ENCODE results near the gene ITPR2. TPM values are rescaled to one million over a fixed set of nuclear protein-coding genes. Genes with fewer than 3 reads are reported as not detected.

Gene ITPR2
- total and polyA plus RNA-seq, 2 of the 13 experiments (the other 11 are each of a cell fraction or from before 2014, with no cell fraction given): 31.9 to 81.9 TPM

DNA sequence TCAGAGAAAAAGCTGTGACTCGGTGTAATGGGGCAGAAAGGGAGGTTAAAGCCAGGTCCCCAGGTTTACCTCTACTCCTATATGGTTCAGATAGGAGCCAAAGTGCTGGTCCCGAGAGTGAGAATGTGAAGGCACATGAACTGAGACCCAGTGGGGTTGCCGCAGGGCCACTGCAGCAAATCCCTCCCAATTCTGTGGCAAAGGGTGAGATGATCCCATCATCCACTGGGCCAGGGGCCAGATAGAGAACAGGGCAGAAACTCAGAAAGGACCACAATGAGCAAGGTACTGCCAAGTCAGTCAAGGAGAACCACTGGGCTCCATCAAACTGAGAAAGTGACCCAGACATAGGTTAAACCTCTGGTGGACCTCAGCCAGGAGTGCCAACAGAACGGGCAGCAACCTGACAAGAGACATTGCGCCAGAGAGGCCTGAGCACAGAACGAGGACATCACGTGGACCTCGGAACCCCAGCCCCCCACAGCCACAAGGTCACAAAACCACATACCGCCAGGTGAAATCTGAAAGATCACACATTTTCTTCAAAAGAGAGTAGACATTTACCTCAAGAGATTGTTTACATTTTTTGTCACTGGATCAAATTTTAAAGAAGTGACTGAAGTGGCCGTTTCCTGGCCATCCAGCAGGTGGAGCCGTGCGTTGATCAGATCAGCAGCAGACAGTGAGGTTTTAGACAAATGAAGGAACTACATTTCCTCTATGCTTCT is 20.5 kb upstream of the ITPR2 start (continued):
- TF ChIP-seq SPEN (CRISPR knock-in tag; IDR thresholded peaks at IDR 0.05; ENCODE audit: low read depth) (peak; percentile 51; the same call in 1 of the 2 replicates), FOXA3 (CRISPR knock-in tag; IDR thresholded peaks at IDR 0.05) (peak; percentile 60), UBTF (CRISPR knock-in tag; IDR thresholded peaks at IDR 0.05) (no peak; the same call in 1 of the 2 replicates), RBAK (CRISPR knock-in tag; IDR thresholded peaks at IDR 0.05) (no peak), HMGXB3 (CRISPR knock-in tag; IDR thresholded peaks at IDR 0.05; ENCODE audit: borderline replicate concordance) (no peak), ZMAT3 (CRISPR knock-in tag; conservative IDR thresholded peaks at IDR 0.05) (no peak), ZFY (CRISPR knock-in tag; IDR thresholded peaks at IDR 0.05) (no peak), ZBTB38 (CRISPR knock-in tag; IDR thresholded peaks at IDR 0.05) (0 out of 2 replicates have a peak, but pooled peaks have one; percentile 17), MYC (CRISPR knock-in tag; IDR thresholded peaks at IDR 0.05; ENCODE audit: borderline replicate concordance) (peak; percentile 37; the same call in 1 of the 2 replicates), FOSL2 (CRISPR knock-in tag; IDR thresholded peaks at IDR 0.05) (peak; percentile 54), RERE (CRISPR knock-in tag; IDR thresholded peaks at IDR 0.05; ENCODE audit: low read depth) (0 out of 2 replicates have a peak, but pooled peaks have one; percentile 32)
- TF ChIP-seq, protein P1, sequence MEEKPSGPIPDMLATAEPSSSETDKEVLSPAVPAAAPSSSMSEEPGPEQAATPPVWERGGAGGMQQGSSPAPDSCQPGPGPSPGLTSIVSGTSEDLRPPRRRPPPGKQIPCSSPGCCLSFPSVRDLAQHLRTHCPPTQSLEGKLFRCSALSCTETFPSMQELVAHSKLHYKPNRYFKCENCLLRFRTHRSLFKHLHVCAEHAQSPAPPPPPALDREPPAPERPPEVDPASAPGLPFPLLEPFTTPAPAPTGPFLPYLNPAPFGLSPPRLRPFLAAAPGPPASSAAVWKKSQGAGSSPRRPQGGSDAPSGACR (CRISPR knock-in tag; IDR thresholded peaks at IDR 0.05): no peak; the same call in 1 of the 2 replicates
- TF ChIP-seq, protein P2, sequence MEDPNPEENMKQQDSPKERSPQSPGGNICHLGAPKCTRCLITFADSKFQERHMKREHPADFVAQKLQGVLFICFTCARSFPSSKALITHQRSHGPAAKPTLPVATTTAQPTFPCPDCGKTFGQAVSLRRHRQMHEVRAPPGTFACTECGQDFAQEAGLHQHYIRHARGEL (CRISPR knock-in tag; IDR thresholded peaks at IDR 0.05): no peak
